OCI-LY3 (cell line): ENCODE data around the gene MPG.

ENCODE experiments used
- EZH2phosphoT487 ChIP-seq: fragments of 200-600 bp; shearing (Covaris generic); IDR thresholded peaks from 2 replicates; pipeline ENCODE4 v1.6.1; 2018; ENCODE audit warnings: antibody characterized with exemption, mixed run types, low read depth
- TF ChIP-seq, protein P1 (sequence below): fragments of 200-600, 300-600 bp; sonication (generic); IDR thresholded peaks from 2 replicates; pipeline ENCODE4 v1.5.1; 2014; ENCODE audit warnings: antibody characterized with exemption, low read length, low read depth

DNA sequence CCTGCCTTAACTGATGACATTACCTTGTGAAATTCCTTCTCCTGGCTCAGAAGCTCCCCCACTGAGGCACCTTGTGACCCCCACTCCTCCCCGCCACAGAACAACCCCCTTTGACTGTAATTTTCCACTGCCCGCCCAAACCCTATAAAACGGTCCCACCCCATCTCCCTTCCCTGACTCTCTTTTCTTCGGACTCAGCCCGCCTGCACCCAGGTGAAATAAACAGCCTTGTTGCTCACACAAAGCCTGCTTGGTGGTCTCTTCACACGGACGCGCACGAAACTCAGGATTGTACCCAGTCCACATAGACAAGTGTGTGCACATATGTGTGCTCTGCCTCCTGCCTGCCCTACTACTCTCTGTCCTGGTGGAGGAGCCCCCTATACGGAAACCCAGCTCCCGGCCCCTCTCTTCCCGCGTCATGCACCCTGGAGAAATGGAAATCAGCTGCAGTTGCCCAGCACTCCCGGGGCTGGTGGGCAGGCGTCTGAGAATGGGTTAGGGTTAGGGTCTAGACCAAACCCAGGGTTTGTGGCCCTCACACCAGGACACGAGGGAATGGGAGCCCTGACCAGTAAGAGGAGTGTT, 3.2 kb upstream of the MPG start:
- TF ChIP-seq, protein P1, sequence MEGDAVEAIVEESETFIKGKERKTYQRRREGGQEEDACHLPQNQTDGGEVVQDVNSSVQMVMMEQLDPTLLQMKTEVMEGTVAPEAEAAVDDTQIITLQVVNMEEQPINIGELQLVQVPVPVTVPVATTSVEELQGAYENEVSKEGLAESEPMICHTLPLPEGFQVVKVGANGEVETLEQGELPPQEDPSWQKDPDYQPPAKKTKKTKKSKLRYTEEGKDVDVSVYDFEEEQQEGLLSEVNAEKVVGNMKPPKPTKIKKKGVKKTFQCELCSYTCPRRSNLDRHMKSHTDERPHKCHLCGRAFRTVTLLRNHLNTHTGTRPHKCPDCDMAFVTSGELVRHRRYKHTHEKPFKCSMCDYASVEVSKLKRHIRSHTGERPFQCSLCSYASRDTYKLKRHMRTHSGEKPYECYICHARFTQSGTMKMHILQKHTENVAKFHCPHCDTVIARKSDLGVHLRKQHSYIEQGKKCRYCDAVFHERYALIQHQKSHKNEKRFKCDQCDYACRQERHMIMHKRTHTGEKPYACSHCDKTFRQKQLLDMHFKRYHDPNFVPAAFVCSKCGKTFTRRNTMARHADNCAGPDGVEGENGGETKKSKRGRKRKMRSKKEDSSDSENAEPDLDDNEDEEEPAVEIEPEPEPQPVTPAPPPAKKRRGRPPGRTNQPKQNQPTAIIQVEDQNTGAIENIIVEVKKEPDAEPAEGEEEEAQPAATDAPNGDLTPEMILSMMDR = no peak
- TF ChIP-seq EZH2phosphoT487 = no peak
